HepG2 (cell line): Measurements from ENCODE around the gene PIEZO2. TPM values are rescaled to one million over a fixed set of nuclear protein-coding genes. Genes with fewer than 3 reads are reported as not detected.
A peak's percentile ranks its signal among the peaks of the same experiment; 100 is the strongest.

ENCODE experiments used
- ATAC-seq: fragments of 200-7000 bp; cut with Tn5 transposase; 3 replicates; pipeline ENCODE4 v1.9.1; 2020; ENCODE audit warnings: mild to moderate bottlenecking, moderate library complexity
- BruUV-seq: library from RNA; stranded (reverse); fragments of 400-500 nt; replicated peaks from 2 replicates; lab custom pipeline; 2021; lab: Mats Ljungman, UMichigan
- CTCF ChIA-PET: fragments of 300-600 bp; formaldehyde crosslinking; extraction: SDS; loops from one replicate; lab custom pipeline; 2021; ENCODE audit warnings: low total read pairs, inconsistent platforms, low intra/inter-chr PET ratio; lab: Yijun Ruan, JAX
- POLR2A ChIA-PET: fragments of 350-600 bp; sonication (Branson Sonifier 250); formaldehyde crosslinking; loops from one replicate; lab custom pipeline; 2020; ENCODE audit warnings: antibody characterized with exemption, inconsistent platforms; lab: Yijun Ruan, JAX
- DNase-seq: peaks from one replicate; pipeline ENCODE4 v3.0.0-alpha.2; 2015; ENCODE audit warnings: low spot score
- FAIRE-seq: peaks from 3 replicates; lab custom pipeline; 2011; peaks lifted over from hg19 to GRCh38; lab: Jason Lieb, UNC
- H2AFZ ChIP-seq: one replicate; pipeline ENCODE4 v1.6.1; 2011; ENCODE audit warnings: low read length, inconsistent platforms
- H3K27ac ChIP-seq: fragments of 300-600 bp; 3 replicates; pipeline ENCODE4 v1.8.0; 2011; ENCODE audit warnings: mixed run types, mild to moderate bottlenecking, mixed read lengths, low read length, inconsistent platforms; ENCODE audit not compliant: insufficient read depth; ENCODE audit errors: extremely low read length
- H3K27me3 ChIP-seq, 2 experiments: fragments of 200-600 bp in 1 of 2; 2 replicates in 1 of 2; 3 replicates in 1 of 2; pipeline versions ENCODE4 v1.6.0 to v1.8.0; 2011; ENCODE audit warnings: low read length in 2 of 2, mild to moderate bottlenecking in 2 of 2, moderate library complexity in 2 of 2, inconsistent platforms in 1 of 2; ENCODE audit not compliant: insufficient read depth in 2 of 2, control insufficient read depth in 1 of 2
- H3K36me3 ChIP-seq, 2 experiments: fragments of 200-600 bp in 1 of 2; replicated peaks in 1 of 2; 2 replicates in 1 of 2; 3 replicates in 1 of 2; pipeline versions ENCODE4 v1.5.1 to v1.8.0; 2011; ENCODE audit warnings: low read length in 2 of 2, inconsistent platforms in 1 of 2; ENCODE audit not compliant: insufficient read depth in 2 of 2, control insufficient read depth in 1 of 2
- H3K4me1 ChIP-seq: 2 replicates; pipeline ENCODE4 v1.5.1; 2012; ENCODE audit warnings: low read length, inconsistent platforms; ENCODE audit not compliant: insufficient read depth
- H3K4me2 ChIP-seq: 2 replicates; pipeline ENCODE4 v1.6.0; 2011; ENCODE audit warnings: low read depth, low read length, inconsistent platforms
- H3K4me3 ChIP-seq, 3 experiments: fragments of 200-600 bp in 1 of 3; sonication (generic), shearing (Covaris generic) in 1 of 3; replicated peaks in 1 of 3; 2 replicates each; pipeline ENCODE4 v1.5.1; 2011 to 2016; ENCODE audit warnings: low read length in 3 of 3, inconsistent platforms in 2 of 3, low read depth in 2 of 3, mild to moderate bottlenecking in 2 of 3, control low read depth in 1 of 3, mixed read lengths in 1 of 3; ENCODE audit not compliant: insufficient read depth in 1 of 3
- H3K79me2 ChIP-seq: one replicate; pipeline ENCODE4 v1.6.1; 2011; ENCODE audit warnings: low read length, inconsistent platforms; ENCODE audit not compliant: insufficient read depth
- H3K9ac ChIP-seq: 2 replicates; pipeline ENCODE4 v1.6.0; 2011; ENCODE audit warnings: mild to moderate bottlenecking, low read depth, low read length, inconsistent platforms; ENCODE audit not compliant: insufficient read depth
- H3K9me3 ChIP-seq: 2 replicates; pipeline ENCODE4 v1.5.1; 2012; ENCODE audit warnings: mild to moderate bottlenecking, low read length
- H4K20me1 ChIP-seq: 2 replicates; pipeline ENCODE4 v1.6.0; 2011; ENCODE audit warnings: inconsistent platforms, mild to moderate bottlenecking, low read length, moderate library complexity; ENCODE audit not compliant: insufficient read depth
- CEBPB ChIP-seq: IDR thresholded peaks from 2 replicates; pipeline ENCODE4 v1.6.1; 2011; ENCODE audit warnings: low read depth, low read length, improper control_type of control experiment, borderline replicate concordance
- CHD4 ChIP-seq: fragments of 200-600 bp; sonication (generic); IDR thresholded peaks from 2 replicates; pipeline ENCODE4 v1.7.0; 2017; ENCODE audit warnings: mild to moderate bottlenecking, low read length, borderline replicate concordance
- CTCF ChIP-seq: sonication (generic); formaldehyde crosslinking; IDR thresholded peaks from 2 replicates; pipeline ENCODE4 v1.5.0; 2020; ENCODE audit warnings: mild to moderate bottlenecking, missing genetic modification reagents, moderate library complexity
- HMG20B ChIP-seq: conservative IDR thresholded peaks from 2 replicates; pipeline ENCODE4 v1.6.1; 2016; ENCODE audit warnings: missing genetic modification reagents, missing compliant biosample characterization
- HNRNPL ChIP-seq: fragments of 200-400 bp; formaldehyde crosslinking; IDR thresholded peaks from 2 replicates; pipeline ENCODE4 v1.6.1; 2017; ENCODE audit warnings: mild to moderate bottlenecking, low read depth, low read length
- PCBP2 ChIP-seq: fragments of 200-400 bp; formaldehyde crosslinking; optimal IDR thresholded peaks from 2 replicates; pipeline ENCODE3; 2018; ENCODE audit warnings: low read length, low read depth; ENCODE audit not compliant: poor library complexity, severe bottlenecking
- STAG1 ChIP-seq: sonication (generic); formaldehyde crosslinking; IDR thresholded peaks from 2 replicates; pipeline ENCODE4 v1.4.0; 2020; ENCODE audit warnings: missing genetic modification reagents
- TARDBP ChIP-seq: sonication (generic); formaldehyde crosslinking; IDR thresholded peaks from 2 replicates; pipeline ENCODE4 v1.8.0; 2022; ENCODE audit warnings: mild to moderate bottlenecking, missing genetic modification reagents
- ZNF292 ChIP-seq: sonication (generic); formaldehyde crosslinking; IDR thresholded peaks from 2 replicates; pipeline ENCODE4 v1.8.1; 2022; ENCODE audit warnings: mild to moderate bottlenecking, low read depth, missing genetic modification reagents, borderline replicate concordance
- ZNF317 ChIP-seq: sonication (generic); formaldehyde crosslinking; IDR thresholded peaks from 2 replicates; pipeline ENCODE4 v1.5.0; 2020; ENCODE audit warnings: mild to moderate bottlenecking, missing genetic modification reagents
- ZNF674 ChIP-seq: sonication (generic); formaldehyde crosslinking; IDR thresholded peaks from 2 replicates; pipeline ENCODE4 v1.5.0; 2020; ENCODE audit warnings: low read depth, mild to moderate bottlenecking, missing genetic modification reagents
- ZNF704 ChIP-seq: sonication (generic); formaldehyde crosslinking; IDR thresholded peaks from 2 replicates; pipeline ENCODE4 v1.8.1; 2023; ENCODE audit warnings: mild to moderate bottlenecking, inconsistent platforms, moderate library complexity, missing genetic modification reagents, borderline replicate concordance
- ZUFSP ChIP-seq: sonication (generic); formaldehyde crosslinking; IDR thresholded peaks from 2 replicates; pipeline ENCODE4 v1.9.0; 2021; ENCODE audit warnings: missing genetic modification reagents, mild to moderate bottlenecking, borderline replicate concordance
- WGBS: methylation state at CpG from one replicate; pipeline ENCODE4 v1.1.6; 2017; ENCODE audit warnings: low lambda C conversion rate; 5-methylcytosine and 5-hydroxymethylcytosine counted together
- in situ Hi-C: cut with HindIII; loops from 2 replicates; pipeline ENCODE4 v1.10.0; 2017; ENCODE audit warnings: low pct_unique_long_range_greater_than_20kb; ENCODE audit not compliant: extremely low pct_ligation_motif_present
- intact Hi-C: fragments of 100-400 bp; cut with micrococcal nuclease; formaldehyde crosslinking; loops from one replicate; pipeline ENCODE4 v1.10.0; 2022; ENCODE audit not compliant: unreplicated experiment
- polyA plus RNA-seq, 8 experiments: library from polyadenylated mRNA; depleted of rRNA in 3 of 8; stranded (reverse) in 7 of 8; unstranded in 1 of 8; fragments of >200 nt; fragmentation: Illumina TruSeq in 4 of 8; extraction: Trizol in 4 of 8; gene quantifications; 2 replicates each; pipeline versions ENCODE4 v1.2.1 to v1.2.3, GENCODE V29; 2011 to 2016; ENCODE audit warnings: low read depth in 4 of 8, missing spikeins in 1 of 8, mixed read lengths in 1 of 8; ENCODE audit not compliant: insufficient read depth in 1 of 8
- total RNA-seq, 5 experiments: library from RNA; depleted of rRNA; stranded (reverse); fragments of >200 nt; fragmentation: Illumina TruSeq; extraction: Trizol; gene quantifications; 2 replicates each; pipeline ENCODE4 v1.2.3, GENCODE V29; 2016; ENCODE audit warnings: low read depth in 1 of 5

Gene PIEZO2
- total and polyA plus RNA-seq, 2 of the 13 experiments (the other 11 are each of a cell fraction or from before 2014, with no cell fraction given) = 15.2 to 27.2 TPM

- 81% methylated on average over 7 of the region's 7 CpGs for WGBS
- ATAC-seq (no peak), FAIRE-seq (no peak), DNase-seq (no peak)
- Histone ChIP-seq H3K27me3 (no peaks in the 10 kb centered on the region), H3K9me3 (no peaks in the 10 kb centered on the region), H3K9ac (no peak overlapping the region), H2AFZ (no peak overlapping the region), H3K4me2 (no peak overlapping the region), H3K36me3 (no peaks in the 10 kb centered on the region), H3K4me1 (no peaks in the 10 kb centered on the region), H3K27ac (no peak overlapping the region), H3K4me3 (no peak overlapping the region), H3K79me2 (no peaks in the 10 kb centered on the region), H4K20me1 (no peaks in the 10 kb centered on the region)
- in situ Hi-C loops = loop anchor here (10.0 to 25.0 kb wide), 2 partner anchors 370 to 753 kb away; no protein-coding TSS in a partner anchor
- intact Hi-C loops = no loop called here
- CTCF ChIA-PET = no interaction called here
- POLR2A ChIA-PET = no interaction called here
- TF ChIP-seq HMG20B = no peak
- peak; percentile 55; the same call in 1 of the 2 replicates for TF ChIP-seq CEBPB
- peak; percentile 15; the same call in 1 of the 2 replicates for TF ChIP-seq CTCF (CRISPR knock-in tag)
- TF ChIP-seq STAG1 (CRISPR knock-in tag) = peak; percentile 28
- TF ChIP-seq, all 625 proteins: peak for 3
- BruUV-seq = no TSS peak
Measured at GRCh38 chr18:10784596-10785202, 364.7 kb downstream of the PIEZO2 start.

GRCh38 chr18:10783941-10784340 lies 365.4 kb downstream of the PIEZO2 start:
- H3K4me1 ChIP-seq = no peaks in the 10 kb centered on the region
- no peak overlapping the region for H3K27ac ChIP-seq
- ATAC-seq (no peak), FAIRE-seq (no peak), DNase-seq (no peak)
- H3K79me2 ChIP-seq = no peaks in the 10 kb centered on the region
- no TSS peak for BruUV-seq
- ChIA-PET CTCF (no interaction called here), POLR2A (no interaction called here)
- H3K4me2 ChIP-seq = no peak overlapping the region
- intact Hi-C loops (no loop called here), in situ Hi-C loops (loop anchor here (10.0 to 25.0 kb wide), 2 partner anchors 371 to 753 kb away; no protein-coding TSS in a partner anchor)
- no peaks in the 10 kb centered on the region for H3K36me3 ChIP-seq
- no peak overlapping the region for H2AFZ ChIP-seq
- H3K9ac ChIP-seq = no peak overlapping the region
- no peaks in the 10 kb centered on the region for H4K20me1 ChIP-seq
- no peaks in the 10 kb centered on the region for H3K9me3 ChIP-seq
- H3K4me3 ChIP-seq = no peak overlapping the region
- no peaks in the 10 kb centered on the region for H3K27me3 ChIP-seq
- 75% methylated on average over 5 of the region's 5 CpGs for WGBS
- TF ChIP-seq PCBP2 (no peak), TARDBP (CRISPR knock-in tag) (no peak), ZNF292 (no peak), ZNF674 (no peak), ZUFSP (CRISPR knock-in tag) (no peak), ZNF317 (CRISPR knock-in tag) (no peak), ZNF704 (no peak), HNRNPL (no peak), CHD4 (no peak)
